Mesothelial cell of epicardium (in vitro differentiated cells): ENCODE results near the gene CTXN1. TPM values are rescaled to one million over a fixed set of nuclear protein-coding genes. Genes with fewer than 3 reads are reported as not detected.

Experiments
- DNase-seq, 2 experiments: peaks; one replicate each; pipeline ENCODE4 v3.0.0; 2021; ENCODE audit warnings: low spot score in 2 of 2; ENCODE audit not compliant: unreplicated experiment in 2 of 2
- H3K27ac Mint-ChIP-seq: 2 replicates; pipeline ENCODE4 v1.8.0; 2021; ENCODE audit warnings: mixed read lengths
- H3K27me3 Mint-ChIP-seq: 2 replicates; pipeline ENCODE4 v1.8.0; 2021; ENCODE audit warnings: low read depth, mixed read lengths
- H3K36me3 Mint-ChIP-seq: 2 replicates; pipeline ENCODE4 v1.8.0; 2021; ENCODE audit warnings: mixed read lengths
- H3K4me1 Mint-ChIP-seq: 2 replicates; pipeline ENCODE4 v1.8.0; 2021; ENCODE audit warnings: mixed read lengths
- H3K4me3 Mint-ChIP-seq: 2 replicates; pipeline ENCODE4 v1.8.0; 2021; ENCODE audit warnings: mild to moderate bottlenecking, moderate library complexity, mixed read lengths
- H3K9me3 Mint-ChIP-seq: 2 replicates; pipeline ENCODE4 v1.8.0; 2021; ENCODE audit warnings: mixed read lengths
- total RNA-seq: library from RNA; stranded (reverse); gene quantifications from 3 replicates; pipeline ENCODE4 v1.2.1, GENCODE V29; 2021
- TF ChIP-seq, protein P1 (sequence below): fragments of 200-600 bp; sonication (generic); IDR thresholded peaks from one replicate; pipeline ENCODE4 v1.5.0; 2021; ENCODE audit warnings: antibody characterized with exemption; ENCODE audit not compliant: unreplicated experiment

CTXN1 gene
- total RNA-seq, result 50.5 to 53.6 TPM (median 51.2 TPM) in 3 replicates

GRCh38 chr19:7926021-7926726 lies at the start of gene CTXN1:
Gene CTXN1, minus strand, starts transcription at chr19:7926135. Its CDS starts 597 bp downstream, at chr19:7925538.
- peaks cover 37% of the 10 kb centered on the region for H3K4me1 Mint-ChIP-seq
- H3K9me3 Mint-ChIP-seq, result no peaks in the 10 kb centered on the region
- peak within 1 kb of the TSS; percentile 94 for H3K27ac Mint-ChIP-seq
- TF ChIP-seq, protein P1, sequence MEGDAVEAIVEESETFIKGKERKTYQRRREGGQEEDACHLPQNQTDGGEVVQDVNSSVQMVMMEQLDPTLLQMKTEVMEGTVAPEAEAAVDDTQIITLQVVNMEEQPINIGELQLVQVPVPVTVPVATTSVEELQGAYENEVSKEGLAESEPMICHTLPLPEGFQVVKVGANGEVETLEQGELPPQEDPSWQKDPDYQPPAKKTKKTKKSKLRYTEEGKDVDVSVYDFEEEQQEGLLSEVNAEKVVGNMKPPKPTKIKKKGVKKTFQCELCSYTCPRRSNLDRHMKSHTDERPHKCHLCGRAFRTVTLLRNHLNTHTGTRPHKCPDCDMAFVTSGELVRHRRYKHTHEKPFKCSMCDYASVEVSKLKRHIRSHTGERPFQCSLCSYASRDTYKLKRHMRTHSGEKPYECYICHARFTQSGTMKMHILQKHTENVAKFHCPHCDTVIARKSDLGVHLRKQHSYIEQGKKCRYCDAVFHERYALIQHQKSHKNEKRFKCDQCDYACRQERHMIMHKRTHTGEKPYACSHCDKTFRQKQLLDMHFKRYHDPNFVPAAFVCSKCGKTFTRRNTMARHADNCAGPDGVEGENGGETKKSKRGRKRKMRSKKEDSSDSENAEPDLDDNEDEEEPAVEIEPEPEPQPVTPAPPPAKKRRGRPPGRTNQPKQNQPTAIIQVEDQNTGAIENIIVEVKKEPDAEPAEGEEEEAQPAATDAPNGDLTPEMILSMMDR, result no peak
- peak; percentile 79 to 89 for DNase-seq
- no peaks in the 10 kb centered on the region for H3K27me3 Mint-ChIP-seq
- no peaks in the 10 kb centered on the region for H3K36me3 Mint-ChIP-seq
- peak within 1 kb of the TSS; percentile 85 for H3K4me3 Mint-ChIP-seq

DNA sequence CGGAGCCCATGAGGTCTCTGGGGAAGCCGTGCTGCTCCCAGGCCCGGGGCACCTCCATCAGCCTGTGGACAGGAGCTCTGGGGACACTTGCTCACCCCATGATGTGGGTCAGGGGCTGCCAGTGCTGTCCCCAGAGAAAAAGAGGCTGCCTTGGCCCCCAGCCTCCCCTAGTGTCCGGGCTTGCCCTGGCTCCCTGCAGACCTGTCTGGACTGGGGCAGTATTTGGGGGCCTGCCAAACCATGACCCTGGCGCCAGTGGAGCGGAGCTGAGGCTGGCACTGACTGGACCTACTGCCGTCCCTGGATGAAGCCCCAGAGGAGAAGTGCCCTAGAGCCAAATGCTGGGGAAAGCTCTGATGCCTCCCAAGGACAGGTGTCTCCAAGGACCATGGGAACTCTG lies 49.1 kb upstream of the CTXN1 start:
- peaks cover 25% of the 10 kb centered on the region for H3K36me3 Mint-ChIP-seq
- no peaks in the 10 kb centered on the region for H3K4me1 Mint-ChIP-seq
- H3K27me3 Mint-ChIP-seq, result no peaks in the 10 kb centered on the region
- no peak for DNase-seq
- H3K4me3 Mint-ChIP-seq, result no peak overlapping the region
- H3K9me3 Mint-ChIP-seq, result no peaks in the 10 kb centered on the region
- TF ChIP-seq, protein P1, result no peak
- no peak overlapping the region for H3K27ac Mint-ChIP-seq

- no peaks in the 10 kb centered on the region for H3K27me3 Mint-ChIP-seq
- no peak for DNase-seq
- peaks cover 25% of the 10 kb centered on the region for H3K36me3 Mint-ChIP-seq
- no peaks in the 10 kb centered on the region for H3K9me3 Mint-ChIP-seq
- H3K4me1 Mint-ChIP-seq, result no peaks in the 10 kb centered on the region
- H3K4me3 Mint-ChIP-seq, result no peak overlapping the region
- H3K27ac Mint-ChIP-seq, result no peak overlapping the region
- TF ChIP-seq, protein P1, result no peak
These were observed 47.9 kb upstream of the CTXN1 start for GRCh38 chr19:7973883-7974282.

DNA sequence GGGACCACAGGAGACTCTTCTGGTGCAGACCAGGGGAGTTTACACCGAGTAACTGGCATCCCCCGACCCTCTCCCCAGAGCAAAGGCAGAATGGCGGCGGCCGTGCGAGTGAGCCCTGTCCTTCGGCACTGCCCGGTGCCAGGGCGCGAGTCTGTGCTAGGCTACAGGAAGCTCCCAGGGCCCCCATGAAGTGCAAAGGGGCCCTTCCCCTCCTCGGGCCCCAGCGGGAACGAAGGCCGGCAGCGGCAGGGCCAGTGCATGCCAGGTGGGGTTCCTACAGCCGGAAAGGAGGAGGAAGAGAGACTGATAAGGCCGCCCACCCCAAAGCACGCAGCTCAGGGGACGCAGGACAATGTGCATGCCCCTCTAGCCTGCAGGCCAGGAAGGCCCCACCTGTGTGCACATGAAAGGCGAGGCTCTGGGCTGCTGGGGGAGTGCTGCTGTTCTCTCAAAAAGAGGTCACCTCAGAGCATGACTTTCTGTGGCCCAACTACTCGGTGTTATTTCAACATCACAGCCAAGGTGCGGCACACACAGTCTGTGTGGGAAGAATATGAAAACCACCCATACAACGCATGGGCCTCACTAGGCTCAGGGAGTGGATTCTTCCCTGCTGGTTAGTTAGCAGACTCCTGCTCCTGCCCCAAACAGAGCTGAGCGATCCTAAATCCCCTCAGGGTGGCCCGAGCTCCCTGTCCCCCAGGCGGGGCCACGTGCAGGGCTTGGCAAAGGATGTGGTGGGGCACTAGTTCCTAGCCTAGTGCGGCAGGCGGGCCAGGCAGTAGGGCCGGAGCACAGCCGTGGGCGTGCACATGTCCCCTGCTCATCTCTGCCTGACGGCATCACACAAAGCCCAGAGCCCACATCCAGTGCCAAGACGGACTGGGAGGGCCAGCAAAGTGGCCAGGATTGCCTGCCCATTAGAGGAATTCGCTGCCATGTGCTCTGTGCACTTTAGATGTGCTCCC lies 45.9 kb upstream of the CTXN1 start:
- Mint-ChIP-seq H3K4me1 (no peaks in the 10 kb centered on the region), H3K9me3 (no peaks in the 10 kb centered on the region), H3K27ac (no peak overlapping the region), H3K36me3 (peaks cover 30% of the 10 kb centered on the region), H3K27me3 (no peaks in the 10 kb centered on the region), H3K4me3 (no peak overlapping the region)
- TF ChIP-seq, protein P1, result no peak
- no peak for DNase-seq

- Mint-ChIP-seq H3K4me1 (no peaks in the 10 kb centered on the region), H3K4me3 (no peak overlapping the region), H3K9me3 (no peaks in the 10 kb centered on the region), H3K27me3 (no peaks in the 10 kb centered on the region), H3K36me3 (peaks cover 32% of the 10 kb centered on the region), H3K27ac (no peak overlapping the region)
- TF ChIP-seq, protein P1, result peak; percentile 48
- DNase-seq, result peak in 1 of 2 experiments; percentile 59
These were observed 44.9 kb upstream of the CTXN1 start for GRCh38 chr19:7970716-7971448.
